HG03108 (cell line): ENCODE results near the gene IGHMBP2.
"Not testable (repeated sequence)": the region's sequence is repeated elsewhere in the genome, so short reads cannot be mapped to it uniquely, and the experiment has no call there.

Experiments used
- ATAC-seq: cut with Tn5 transposase; IDR thresholded peaks from one replicate; pipeline ENCODE4 v1.9.1; 2021; ENCODE audit warnings: moderate library complexity; ENCODE audit not compliant: unreplicated experiment

IGHMBP2 gene

GRCh38 chr11:68959465-68960293 is 56.0 kb downstream of the IGHMBP2 start:
- no peak for ATAC-seq

GRCh38 chr11:68960294-68961071 is 56.8 kb downstream of the IGHMBP2 start:
- ATAC-seq, result no peak

- no peak for ATAC-seq
Observed at GRCh38 chr11:68961245-68961644, 57.6 kb downstream of the IGHMBP2 start.

- no peak for ATAC-seq
Observed at GRCh38 chr11:68962527-68963250, 59.0 kb downstream of the IGHMBP2 start.

GRCh38 chr11:68963779-68964178 is 60.1 kb downstream of the IGHMBP2 start:
- no peak for ATAC-seq

GRCh38 chr11:68965901-68966853 is 62.5 kb downstream of the IGHMBP2 start:
- no peak for ATAC-seq

GRCh38 chr11:68966894-68967780 is 63.4 kb downstream of the IGHMBP2 start:
- ATAC-seq, result no peak

- ATAC-seq, result no peak
Observed at GRCh38 chr11:68968306-68969250, 64.9 kb downstream of the IGHMBP2 start.

- ATAC-seq, result no peak
Observed at GRCh38 chr11:68969386-68969785, 65.7 kb downstream of the IGHMBP2 start.

GRCh38 chr11:68970921-68971636 is 67.4 kb downstream of the IGHMBP2 start:
- no peak for ATAC-seq

GRCh38 chr11:68973219-68973618 is 69.5 kb downstream of the IGHMBP2 start:
- no peak for ATAC-seq

GRCh38 chr11:68973706-68974105 is 70.0 kb downstream of the IGHMBP2 start:
- not testable (repeated sequence) for ATAC-seq

GRCh38 chr11:68974421-68975194 is 70.9 kb downstream of the IGHMBP2 start:
- no peak for ATAC-seq

- no peak for ATAC-seq
Observed at GRCh38 chr11:68976095-68976494, 72.4 kb downstream of the IGHMBP2 start.

GRCh38 chr11:68976563-68976962 is 72.9 kb downstream of the IGHMBP2 start:
- no peak for ATAC-seq

- no peak for ATAC-seq
Observed at GRCh38 chr11:68977781-68978625, 74.3 kb downstream of the IGHMBP2 start.
